Measurements from ENCODE around the gene TCF21.
A peak's percentile ranks its signal among the peaks of the same experiment; 100 is the strongest.

Gene TCF21

GRCh38 chr6:133894369-133894768, 5.5 kb downstream of the TCF21 start:
- Mint-ChIP-seq H3K4me3 (peak overlapping the region; percentile 75 to 98 (median 95)), H3K27me3 (ENCODE audit: low read depth) (peaks cover 96% of the 10 kb centered on the region), H3K4me1 (peaks cover 45% of the 10 kb centered on the region), H3K9me3 (no peaks in the 10 kb centered on the region), H3K36me3 (ENCODE audit: low read depth) (peaks cover 55% of the 10 kb centered on the region), H3K27ac (peak overlapping the region; percentile 66 to 99 (median 76))
- TF ChIP-seq, protein P1, sequence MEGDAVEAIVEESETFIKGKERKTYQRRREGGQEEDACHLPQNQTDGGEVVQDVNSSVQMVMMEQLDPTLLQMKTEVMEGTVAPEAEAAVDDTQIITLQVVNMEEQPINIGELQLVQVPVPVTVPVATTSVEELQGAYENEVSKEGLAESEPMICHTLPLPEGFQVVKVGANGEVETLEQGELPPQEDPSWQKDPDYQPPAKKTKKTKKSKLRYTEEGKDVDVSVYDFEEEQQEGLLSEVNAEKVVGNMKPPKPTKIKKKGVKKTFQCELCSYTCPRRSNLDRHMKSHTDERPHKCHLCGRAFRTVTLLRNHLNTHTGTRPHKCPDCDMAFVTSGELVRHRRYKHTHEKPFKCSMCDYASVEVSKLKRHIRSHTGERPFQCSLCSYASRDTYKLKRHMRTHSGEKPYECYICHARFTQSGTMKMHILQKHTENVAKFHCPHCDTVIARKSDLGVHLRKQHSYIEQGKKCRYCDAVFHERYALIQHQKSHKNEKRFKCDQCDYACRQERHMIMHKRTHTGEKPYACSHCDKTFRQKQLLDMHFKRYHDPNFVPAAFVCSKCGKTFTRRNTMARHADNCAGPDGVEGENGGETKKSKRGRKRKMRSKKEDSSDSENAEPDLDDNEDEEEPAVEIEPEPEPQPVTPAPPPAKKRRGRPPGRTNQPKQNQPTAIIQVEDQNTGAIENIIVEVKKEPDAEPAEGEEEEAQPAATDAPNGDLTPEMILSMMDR (IDR thresholded peaks at IDR 0.05; ENCODE audit: unreplicated experiment in 3 of 3): no peak

- Mint-ChIP-seq H3K27ac (peak overlapping the region; percentile 66 to 99 (median 76)), H3K4me3 (peak overlapping the region; percentile 75 to 98 (median 95))
- TF ChIP-seq, protein P1 (IDR thresholded peaks at IDR 0.05; ENCODE audit: unreplicated experiment in 3 of 3): no peak
Measured at GRCh38 chr6:133894795-133895358, 6.0 kb downstream of the TCF21 start.

DNA sequence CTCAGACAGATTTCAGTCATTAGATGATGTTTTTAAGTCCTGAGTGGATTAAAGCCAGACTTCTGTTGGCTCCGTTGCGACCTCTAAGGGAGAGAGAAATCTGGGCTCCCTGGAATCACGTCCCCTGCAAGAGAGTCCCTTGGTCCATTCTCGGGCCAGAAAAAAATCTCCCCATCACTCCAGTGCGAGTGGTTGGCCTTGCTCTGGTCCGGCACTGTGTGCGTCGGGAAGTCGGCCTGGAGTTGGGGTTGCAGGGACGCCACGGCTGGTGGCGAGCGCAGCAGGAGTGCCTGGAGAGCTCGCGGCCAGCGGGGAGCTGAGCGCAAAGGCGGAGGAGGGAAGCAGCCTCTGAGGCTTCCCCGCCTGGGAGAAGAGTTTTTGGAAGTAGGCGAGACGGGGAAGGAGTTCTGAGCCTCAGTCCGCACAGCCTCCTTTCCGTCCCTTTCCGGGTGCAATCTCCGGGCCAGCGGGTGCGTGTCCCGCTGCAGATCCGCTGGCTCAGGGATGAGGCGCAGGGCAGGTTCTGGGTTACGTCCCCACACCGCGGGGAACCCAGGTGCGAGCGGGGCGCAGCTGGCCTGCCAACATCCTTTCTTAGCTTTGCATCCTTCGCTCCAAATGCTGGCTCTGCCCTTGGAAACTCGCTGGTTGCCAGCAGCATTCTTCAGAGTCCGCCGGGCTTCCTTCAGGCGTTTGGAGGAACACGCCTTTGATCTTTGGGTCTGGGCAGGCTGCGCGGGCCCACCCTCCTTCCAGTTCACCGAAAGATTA, 6.8 kb downstream of the TCF21 start:
- H3K4me1 Mint-ChIP-seq: peaks cover 43% of the 10 kb centered on the region
- H3K27me3 Mint-ChIP-seq (ENCODE audit: low read depth): peaks cover 90% of the 10 kb centered on the region
- H3K9me3 Mint-ChIP-seq: no peaks in the 10 kb centered on the region
- H3K4me3 Mint-ChIP-seq: peak overlapping the region; percentile 77 to 95 (median 81)
- peak overlapping the region; percentile 66 to 99 (median 76) for H3K27ac Mint-ChIP-seq
- peaks cover 46% of the 10 kb centered on the region for H3K36me3 Mint-ChIP-seq (ENCODE audit: low read depth)
- TF ChIP-seq, protein P1 (IDR thresholded peaks at IDR 0.05; ENCODE audit: unreplicated experiment in 3 of 3): no peak

More at GRCh38 chr6:133894795-133895358, 6.0 kb downstream of the TCF21 start:
- Mint-ChIP-seq H3K27me3 (ENCODE audit: low read depth) (peaks cover 95% of the 10 kb centered on the region), H3K36me3 (ENCODE audit: low read depth) (peaks cover 52% of the 10 kb centered on the region), H3K4me1 (peaks cover 45% of the 10 kb centered on the region), H3K9me3 (no peaks in the 10 kb centered on the region)

- peak overlapping the region; percentile 48 to 99 (median 76) for H3K27ac Mint-ChIP-seq
- peaks cover 38% of the 10 kb centered on the region for H3K4me1 Mint-ChIP-seq
- H3K27me3 Mint-ChIP-seq (ENCODE audit: low read depth): peaks cover 85% of the 10 kb centered on the region
- H3K9me3 Mint-ChIP-seq: no peaks in the 10 kb centered on the region
- H3K36me3 Mint-ChIP-seq (ENCODE audit: low read depth): peaks cover 41% of the 10 kb centered on the region
- H3K4me3 Mint-ChIP-seq: peak overlapping the region; percentile 61 to 69 (median 68)
- TF ChIP-seq, protein P1 (IDR thresholded peaks at IDR 0.05; ENCODE audit: unreplicated experiment in 3 of 3): no peak
Measured at GRCh38 chr6:133896344-133896721, 7.4 kb downstream of the TCF21 start.

- peaks cover 22% of the 10 kb centered on the region for H3K36me3 Mint-ChIP-seq (ENCODE audit: low read depth)
- peaks cover 73% of the 10 kb centered on the region for H3K27me3 Mint-ChIP-seq (ENCODE audit: low read depth)
- no peaks in the 10 kb centered on the region for H3K9me3 Mint-ChIP-seq
- no peak overlapping the region for H3K4me3 Mint-ChIP-seq
- peak overlapping the region; percentile 7 to 34 (median 11) for H3K27ac Mint-ChIP-seq
- TF ChIP-seq, protein P1 (IDR thresholded peaks at IDR 0.05; ENCODE audit: unreplicated experiment in 3 of 3): no peak
- H3K4me1 Mint-ChIP-seq: peaks cover 33% of the 10 kb centered on the region
Measured at GRCh38 chr6:133898263-133898662, 9.3 kb downstream of the TCF21 start.

All from nephron (organoid).